ENCODE results near the gene BEND7.

The BEND7 gene

DNA sequence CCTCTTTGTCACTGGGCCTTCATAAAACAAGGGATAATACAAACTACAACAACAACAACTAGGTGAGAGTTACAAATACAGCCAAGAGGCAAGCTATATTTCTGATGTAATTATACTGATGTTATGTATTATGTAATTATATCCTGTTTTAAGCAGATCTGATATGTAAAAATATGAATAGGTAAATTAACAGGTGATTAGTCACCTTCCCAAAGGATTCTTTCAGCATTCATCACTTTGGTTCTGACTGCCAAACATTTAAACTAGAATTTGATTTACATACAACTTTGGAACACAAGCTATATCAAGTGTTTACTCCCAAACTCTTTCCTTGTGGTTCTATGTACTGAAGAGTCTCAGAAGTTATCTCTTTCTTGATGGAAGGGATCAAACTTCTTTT is 53.7 kb downstream of the BEND7 start:
- Histone ChIP-seq H3K27ac (ENCODE audit: low read depth, low read length, severe bottlenecking) (no peak overlapping the region), H3K9me3 (ENCODE audit: control insufficient read depth, low read length) (no peaks in the 10 kb centered on the region), H3K36me3 (ENCODE audit: control insufficient read depth, insufficient read depth, low read length) (peaks cover 17% of the 10 kb centered on the region), H3K4me3 (ENCODE audit: extremely low read depth, insufficient read depth, low read length, poor library complexity, severe bottlenecking) (no peak overlapping the region), H3K4me1 (ENCODE audit: control insufficient read depth, insufficient read depth, low read length, poor library complexity, severe bottlenecking) (no peaks in the 10 kb centered on the region)

DNA sequence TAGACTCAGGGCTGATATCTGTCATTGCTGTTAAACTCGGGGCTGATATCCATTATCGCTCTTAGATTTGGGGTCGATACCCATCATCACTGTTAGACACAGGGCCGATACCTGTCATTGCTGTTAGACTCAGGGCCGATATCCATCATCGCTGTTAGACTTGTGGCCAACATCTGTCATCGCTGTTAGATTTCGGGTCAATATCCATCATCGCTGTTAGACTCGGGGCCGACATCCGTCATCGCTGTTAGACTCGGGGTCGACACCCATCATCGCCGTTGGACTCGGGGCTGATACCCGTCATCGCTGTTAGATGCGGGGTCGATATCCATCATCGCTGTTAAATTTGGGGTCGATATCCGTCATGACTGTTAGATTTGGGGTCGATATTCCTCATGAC is 54.8 kb downstream of the BEND7 start:
- Histone ChIP-seq H3K36me3 (ENCODE audit: control insufficient read depth, insufficient read depth, low read length) (peaks cover 15% of the 10 kb centered on the region), H3K4me1 (ENCODE audit: control insufficient read depth, insufficient read depth, low read length, poor library complexity, severe bottlenecking) (no peaks in the 10 kb centered on the region), H3K27ac (ENCODE audit: low read depth, low read length, severe bottlenecking) (no peak overlapping the region), H3K4me3 (ENCODE audit: extremely low read depth, insufficient read depth, low read length, poor library complexity, severe bottlenecking) (no peak overlapping the region), H3K9me3 (ENCODE audit: control insufficient read depth, low read length) (no peaks in the 10 kb centered on the region)
- 96 to 98% methylated on average over 26 of the region's 26 CpGs for WGBS, 2 experiments (ENCODE audit: insufficient coverage in 2 of 2)

- Histone ChIP-seq H3K4me1 (ENCODE audit: control insufficient read depth, insufficient read depth, low read length, poor library complexity, severe bottlenecking) (no peaks in the 10 kb centered on the region), H3K4me3 (ENCODE audit: extremely low read depth, insufficient read depth, low read length, poor library complexity, severe bottlenecking) (no peak overlapping the region), H3K27ac (ENCODE audit: low read depth, low read length, severe bottlenecking) (no peak overlapping the region), H3K36me3 (ENCODE audit: control insufficient read depth, insufficient read depth, low read length) (peaks cover 15% of the 10 kb centered on the region), H3K9me3 (ENCODE audit: control insufficient read depth, low read length) (no peaks in the 10 kb centered on the region)
- WGBS, 2 experiments (ENCODE audit: insufficient coverage in 2 of 2): 97 to 98% methylated on average over 19 of the region's 19 CpGs
Observed at GRCh38 chr10:13472359-13472758, 56.5 kb downstream of the BEND7 start.

DNA sequence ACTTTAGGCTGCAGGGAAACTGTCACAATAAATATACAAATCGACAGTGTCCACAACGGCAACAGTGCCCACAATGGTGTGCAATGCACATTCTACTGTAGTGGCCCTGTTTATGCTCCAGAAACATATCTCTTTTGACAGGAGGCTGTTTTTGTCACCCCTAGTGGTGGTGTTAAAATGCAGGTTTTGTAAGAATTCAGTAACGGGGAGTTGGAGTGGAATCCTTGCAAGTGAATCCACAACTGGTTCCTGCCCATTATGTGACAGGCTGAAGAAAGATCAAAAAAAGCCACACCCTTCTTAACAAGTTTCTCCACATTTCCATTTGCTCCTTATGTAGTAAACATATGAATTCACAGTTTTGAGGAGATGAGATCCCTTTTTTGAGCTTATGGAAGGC is 58.5 kb downstream of the BEND7 start:
- Histone ChIP-seq H3K27ac (ENCODE audit: low read depth, low read length, severe bottlenecking) (no peak overlapping the region), H3K4me3 (ENCODE audit: extremely low read depth, insufficient read depth, low read length, poor library complexity, severe bottlenecking) (no peak overlapping the region), H3K4me1 (ENCODE audit: control insufficient read depth, insufficient read depth, low read length, poor library complexity, severe bottlenecking) (no peaks in the 10 kb centered on the region), H3K9me3 (ENCODE audit: control insufficient read depth, low read length) (no peaks in the 10 kb centered on the region), H3K36me3 (ENCODE audit: control insufficient read depth, insufficient read depth, low read length) (peaks cover 15% of the 10 kb centered on the region)
- WGBS, 2 experiments (ENCODE audit: insufficient coverage in 2 of 2): 100% methylated on average over 2 to 3 of the region's 3 CpGs

GRCh38 chr10:13462551-13462950 is 66.3 kb downstream of the BEND7 start:
- Histone ChIP-seq H3K27ac (ENCODE audit: low read depth, low read length, severe bottlenecking) (no peak overlapping the region), H3K36me3 (ENCODE audit: control insufficient read depth, insufficient read depth, low read length) (peaks cover 4% of the 10 kb centered on the region), H3K9me3 (ENCODE audit: control insufficient read depth, low read length) (peaks cover 9% of the 10 kb centered on the region), H3K4me1 (ENCODE audit: control insufficient read depth, insufficient read depth, low read length, poor library complexity, severe bottlenecking) (peaks cover 3% of the 10 kb centered on the region), H3K4me3 (ENCODE audit: extremely low read depth, insufficient read depth, low read length, poor library complexity, severe bottlenecking) (no peak overlapping the region)

- H3K9me3 ChIP-seq (ENCODE audit: control insufficient read depth, low read length): peaks cover 9% of the 10 kb centered on the region
- peaks cover 4% of the 10 kb centered on the region for H3K36me3 ChIP-seq (ENCODE audit: control insufficient read depth, insufficient read depth, low read length)
- H3K4me1 ChIP-seq (ENCODE audit: control insufficient read depth, insufficient read depth, low read length, poor library complexity, severe bottlenecking): peaks cover 3% of the 10 kb centered on the region
- H3K4me3 ChIP-seq (ENCODE audit: extremely low read depth, insufficient read depth, low read length, poor library complexity, severe bottlenecking): no peak overlapping the region
- no peak overlapping the region for H3K27ac ChIP-seq (ENCODE audit: low read depth, low read length, severe bottlenecking)
- WGBS, 2 experiments (ENCODE audit: insufficient coverage in 2 of 2): 90 to 100% methylated on average over 1 to 2 of the region's 4 CpGs
Observed at GRCh38 chr10:13458687-13459012, 70.2 kb downstream of the BEND7 start.

GRCh38 chr10:13457958-13458686 is 70.7 kb downstream of the BEND7 start:
- H3K4me1 ChIP-seq (ENCODE audit: control insufficient read depth, insufficient read depth, low read length, poor library complexity, severe bottlenecking): peaks cover 3% of the 10 kb centered on the region
- H3K4me3 ChIP-seq (ENCODE audit: extremely low read depth, insufficient read depth, low read length, poor library complexity, severe bottlenecking): no peak overlapping the region
- WGBS, 2 experiments (ENCODE audit: insufficient coverage in 2 of 2): 87 to 89% methylated on average over 11 of the region's 13 CpGs
- H3K9me3 ChIP-seq (ENCODE audit: control insufficient read depth, low read length): peaks cover 9% of the 10 kb centered on the region
- H3K27ac ChIP-seq (ENCODE audit: low read depth, low read length, severe bottlenecking): no peak overlapping the region
- H3K36me3 ChIP-seq (ENCODE audit: control insufficient read depth, insufficient read depth, low read length): peaks cover 4% of the 10 kb centered on the region

DNA sequence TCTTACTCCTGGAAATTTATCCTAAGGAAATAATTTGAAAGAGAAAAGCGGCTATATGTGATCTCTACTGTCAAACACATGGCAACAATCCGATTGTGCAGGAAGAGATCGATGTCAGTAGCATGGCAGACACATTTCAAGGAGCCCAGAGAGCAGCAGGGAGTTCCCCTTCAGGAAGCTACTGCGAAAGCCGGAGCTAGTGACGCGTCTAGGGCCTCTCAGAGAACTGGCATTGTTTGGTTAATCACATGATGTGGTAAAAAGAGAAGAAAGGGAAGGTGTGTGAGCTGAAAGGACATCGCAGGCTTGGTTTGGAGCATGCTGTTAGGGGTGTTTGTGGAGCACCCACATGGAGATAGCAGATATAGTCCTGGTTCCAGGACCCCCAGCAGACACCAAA is 74.9 kb downstream of the BEND7 start:
- Histone ChIP-seq H3K4me1 (ENCODE audit: control insufficient read depth, insufficient read depth, low read length, poor library complexity, severe bottlenecking) (peaks cover 3% of the 10 kb centered on the region), H3K36me3 (ENCODE audit: control insufficient read depth, insufficient read depth, low read length) (no peaks in the 10 kb centered on the region), H3K27ac (ENCODE audit: low read depth, low read length, severe bottlenecking) (no peak overlapping the region), H3K9me3 (ENCODE audit: control insufficient read depth, low read length) (no peaks in the 10 kb centered on the region), H3K4me3 (ENCODE audit: extremely low read depth, insufficient read depth, low read length, poor library complexity, severe bottlenecking) (no peak overlapping the region)
- WGBS, 2 experiments (ENCODE audit: insufficient coverage in 2 of 2): 85 to 86% methylated on average over 8 of the region's 8 CpGs

GRCh38 chr10:13450069-13450468 is 78.7 kb downstream of the BEND7 start:
- H3K9me3 ChIP-seq (ENCODE audit: control insufficient read depth, low read length): no peaks in the 10 kb centered on the region
- H3K36me3 ChIP-seq (ENCODE audit: control insufficient read depth, insufficient read depth, low read length): peaks cover 6% of the 10 kb centered on the region
- WGBS, 2 experiments (ENCODE audit: insufficient coverage in 2 of 2): 90 to 100% methylated on average over 4 of the region's 4 CpGs
- H3K4me3 ChIP-seq (ENCODE audit: extremely low read depth, insufficient read depth, low read length, poor library complexity, severe bottlenecking): no peak overlapping the region
- no peak overlapping the region for H3K27ac ChIP-seq (ENCODE audit: low read depth, low read length, severe bottlenecking)
- no peaks in the 10 kb centered on the region for H3K4me1 ChIP-seq (ENCODE audit: control insufficient read depth, insufficient read depth, low read length, poor library complexity, severe bottlenecking)

- no peaks in the 10 kb centered on the region for H3K9me3 ChIP-seq (ENCODE audit: control insufficient read depth, low read length)
- no peak overlapping the region for H3K27ac ChIP-seq (ENCODE audit: low read depth, low read length, severe bottlenecking)
- H3K4me3 ChIP-seq (ENCODE audit: extremely low read depth, insufficient read depth, low read length, poor library complexity, severe bottlenecking): no peak overlapping the region
- H3K4me1 ChIP-seq (ENCODE audit: control insufficient read depth, insufficient read depth, low read length, poor library complexity, severe bottlenecking): no peaks in the 10 kb centered on the region
- WGBS, 2 experiments (ENCODE audit: insufficient coverage in 2 of 2): 89 to 93% methylated on average over 3 to 5 of the region's 7 CpGs
- peaks cover 6% of the 10 kb centered on the region for H3K36me3 ChIP-seq (ENCODE audit: control insufficient read depth, insufficient read depth, low read length)
Observed at GRCh38 chr10:13449296-13449695, 79.5 kb downstream of the BEND7 start.

DNA sequence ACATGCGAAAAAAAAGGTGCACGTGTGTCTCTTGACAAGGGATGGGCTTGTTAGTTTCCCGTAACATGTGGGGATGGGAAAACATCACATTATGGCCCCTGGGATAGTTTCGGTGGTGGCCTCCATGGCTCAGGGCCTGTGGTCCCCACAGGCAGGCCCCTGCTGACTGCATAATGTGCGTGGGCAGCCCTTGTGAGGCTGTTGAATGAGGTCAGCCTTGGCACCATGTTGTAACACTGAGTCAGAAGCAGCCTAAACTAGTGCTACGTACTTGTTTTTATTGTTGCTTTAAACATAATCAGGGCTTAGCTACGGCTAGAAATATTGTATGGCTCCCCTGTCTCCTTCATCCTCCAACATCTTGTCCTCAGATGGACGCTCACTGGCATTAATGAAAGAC is 80.6 kb downstream of the BEND7 start:
- WGBS, 2 experiments (ENCODE audit: insufficient coverage in 2 of 2): 90 to 99% methylated on average over 7 of the region's 8 CpGs
- peaks cover 6% of the 10 kb centered on the region for H3K36me3 ChIP-seq (ENCODE audit: control insufficient read depth, insufficient read depth, low read length)
- H3K4me3 ChIP-seq (ENCODE audit: extremely low read depth, insufficient read depth, low read length, poor library complexity, severe bottlenecking): no peak overlapping the region
- no peaks in the 10 kb centered on the region for H3K9me3 ChIP-seq (ENCODE audit: control insufficient read depth, low read length)
- H3K27ac ChIP-seq (ENCODE audit: low read depth, low read length, severe bottlenecking): no peak overlapping the region
- no peaks in the 10 kb centered on the region for H3K4me1 ChIP-seq (ENCODE audit: control insufficient read depth, insufficient read depth, low read length, poor library complexity, severe bottlenecking)

Measured in mesodermal cell (in vitro differentiated cells).